GM12891 (cell line): ENCODE results near the gene CAMTA1.
"Not testable (repeated sequence)": the region's sequence is repeated elsewhere in the genome, so short reads cannot be mapped to it uniquely, and the experiment has no call there.

Experiments used
- DNase-seq: peaks from one replicate; pipeline ENCODE4 v3.0.0; 2011; ENCODE audit warnings: low spot score; ENCODE audit not compliant: insufficient read length
- FAIRE-seq: peaks from 2 replicates; lab custom pipeline; 2011; peaks lifted over from hg19 to GRCh38; lab: Jason Lieb, UNC
- PAX5 ChIP-seq: IDR thresholded peaks from 2 replicates; pipeline ENCODE4 v1.6.1; 2011; ENCODE audit warnings: low read length, moderate library complexity, mild to moderate bottlenecking; ENCODE audit not compliant: insufficient read depth, severe bottlenecking
- POLR2A ChIP-seq: IDR thresholded peaks from 2 replicates; pipeline ENCODE4 v1.6.1; 2011; ENCODE audit warnings: low read depth, low read length, control low read depth
- POLR2AphosphoS5 ChIP-seq: IDR thresholded peaks from 2 replicates; pipeline ENCODE4 v1.6.1; 2011; ENCODE audit warnings: low read depth, low read length, control low read depth
- POU2F2 ChIP-seq: IDR thresholded peaks from 2 replicates; pipeline ENCODE4 v1.6.1; 2011; ENCODE audit warnings: low read depth, mild to moderate bottlenecking, control low read depth, low read length, moderate library complexity
- SPI1 ChIP-seq: IDR thresholded peaks from 2 replicates; pipeline ENCODE4 v1.6.1; 2011; ENCODE audit warnings: low read depth, low read length, control low read depth
- TAF1 ChIP-seq: IDR thresholded peaks from 2 replicates; pipeline ENCODE4 v1.6.1; 2011; ENCODE audit warnings: low read depth, low read length, control low read depth

CAMTA1 gene

DNA sequence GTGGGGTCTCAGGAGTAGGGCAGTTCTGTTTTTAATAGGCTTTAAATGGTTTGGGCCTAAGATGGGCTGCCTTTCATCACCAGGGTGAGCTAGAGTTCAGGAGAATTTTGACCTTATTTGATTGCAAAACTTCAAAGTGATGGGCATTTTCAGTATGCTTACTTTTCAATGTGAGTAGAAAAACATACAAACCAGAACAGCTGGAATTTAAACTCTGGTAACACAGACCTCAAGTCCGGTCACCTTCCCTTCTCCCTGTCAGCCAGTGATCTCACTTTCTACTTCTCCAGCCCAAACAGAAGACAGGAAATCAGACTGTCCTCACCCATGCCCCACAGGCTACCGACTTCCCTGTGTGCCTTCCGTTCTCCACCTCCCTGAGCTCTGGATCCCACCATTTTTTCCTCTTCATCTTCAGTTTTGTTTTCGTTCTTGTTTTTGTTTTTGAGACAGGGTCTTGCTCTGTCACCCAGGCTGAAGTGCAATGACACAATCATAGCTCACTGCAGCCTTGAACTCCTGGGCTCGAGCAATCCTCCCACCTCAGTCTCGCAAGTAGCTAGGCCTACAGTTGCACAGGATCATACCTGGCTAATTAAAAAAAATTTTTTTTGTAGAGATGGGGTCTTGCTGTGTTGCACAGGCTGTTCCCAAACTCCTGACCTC, 374.0 kb downstream of the CAMTA1 start:
- FAIRE-seq, result no peak
- no peak for DNase-seq
- no peak for TF ChIP-seq POLR2AphosphoS5
- TF ChIP-seq POLR2A, result no peak
- TF ChIP-seq PAX5, result no peak
- TF ChIP-seq POU2F2, result no peak
- no peak for TF ChIP-seq SPI1
- TF ChIP-seq TAF1, result no peak

GRCh38 chr1:7168554-7168953, 383.3 kb downstream of the CAMTA1 start:
- not testable (repeated sequence) for DNase-seq, FAIRE-seq

- FAIRE-seq (no peak), DNase-seq (no peak)
- TF ChIP-seq SPI1, result no peak
- TF ChIP-seq TAF1, result no peak
- no peak for TF ChIP-seq POLR2AphosphoS5
- TF ChIP-seq PAX5, result no peak
- no peak for TF ChIP-seq POU2F2
- no peak for TF ChIP-seq POLR2A
Measured at GRCh38 chr1:7171168-7171567, 385.9 kb downstream of the CAMTA1 start.

DNA sequence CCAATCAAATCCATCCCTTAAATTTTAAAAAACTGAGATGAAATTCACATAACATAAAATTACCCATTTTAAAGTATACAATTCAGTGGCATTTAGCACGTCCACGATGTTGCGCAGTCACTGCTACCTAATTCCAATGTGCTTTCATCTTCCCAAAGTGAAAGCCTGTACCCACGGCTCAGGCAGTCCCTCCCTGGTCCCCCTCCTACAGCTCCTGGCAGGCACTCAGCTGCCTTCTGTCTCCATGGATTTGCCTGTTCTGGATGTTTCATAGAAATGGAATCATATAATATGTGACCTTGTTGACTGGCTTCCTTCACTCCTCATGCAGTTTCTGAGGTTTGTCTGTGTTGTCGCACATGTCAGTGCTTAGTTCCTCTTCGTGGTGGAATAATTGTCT, 386.3 kb downstream of the CAMTA1 start:
- TF ChIP-seq POLR2AphosphoS5, result no peak
- no peak for TF ChIP-seq TAF1
- no peak for TF ChIP-seq POLR2A
- no peak for TF ChIP-seq SPI1
- no peak for TF ChIP-seq POU2F2
- no peak for TF ChIP-seq PAX5
- no peak for DNase-seq
- no peak for FAIRE-seq

DNA sequence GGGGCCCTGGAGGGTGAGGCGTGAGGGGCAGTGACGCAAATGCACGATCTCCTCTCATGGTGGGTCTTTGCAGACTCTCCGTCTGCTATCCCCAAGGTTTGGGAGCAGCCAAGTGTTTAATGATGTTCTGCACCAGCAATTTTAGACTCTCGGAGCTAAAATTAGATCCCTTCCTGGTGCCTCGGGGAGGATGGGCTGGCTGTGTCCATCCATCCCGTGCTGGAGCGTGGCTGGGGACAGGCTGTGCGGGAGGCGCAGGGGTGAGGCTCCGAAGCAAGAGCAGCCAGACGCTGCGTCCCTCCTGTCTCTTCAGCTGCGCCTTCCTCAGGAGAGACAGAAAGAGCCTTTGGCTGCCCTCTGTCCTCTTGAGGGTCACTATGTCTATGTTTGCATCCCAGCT, 387.6 kb downstream of the CAMTA1 start:
- TF ChIP-seq POLR2A, result no peak
- no peak for TF ChIP-seq SPI1
- TF ChIP-seq TAF1, result no peak
- TF ChIP-seq POU2F2, result no peak
- TF ChIP-seq PAX5, result no peak
- no peak for TF ChIP-seq POLR2AphosphoS5
- DNase-seq (no peak), FAIRE-seq (no peak)

GRCh38 chr1:7174561-7174960, 389.3 kb downstream of the CAMTA1 start:
- DNase-seq (no peak), FAIRE-seq (no peak)
- TF ChIP-seq POLR2AphosphoS5, result no peak
- no peak for TF ChIP-seq SPI1
- TF ChIP-seq TAF1, result no peak
- TF ChIP-seq POU2F2, result no peak
- TF ChIP-seq PAX5, result no peak
- no peak for TF ChIP-seq POLR2A

DNA sequence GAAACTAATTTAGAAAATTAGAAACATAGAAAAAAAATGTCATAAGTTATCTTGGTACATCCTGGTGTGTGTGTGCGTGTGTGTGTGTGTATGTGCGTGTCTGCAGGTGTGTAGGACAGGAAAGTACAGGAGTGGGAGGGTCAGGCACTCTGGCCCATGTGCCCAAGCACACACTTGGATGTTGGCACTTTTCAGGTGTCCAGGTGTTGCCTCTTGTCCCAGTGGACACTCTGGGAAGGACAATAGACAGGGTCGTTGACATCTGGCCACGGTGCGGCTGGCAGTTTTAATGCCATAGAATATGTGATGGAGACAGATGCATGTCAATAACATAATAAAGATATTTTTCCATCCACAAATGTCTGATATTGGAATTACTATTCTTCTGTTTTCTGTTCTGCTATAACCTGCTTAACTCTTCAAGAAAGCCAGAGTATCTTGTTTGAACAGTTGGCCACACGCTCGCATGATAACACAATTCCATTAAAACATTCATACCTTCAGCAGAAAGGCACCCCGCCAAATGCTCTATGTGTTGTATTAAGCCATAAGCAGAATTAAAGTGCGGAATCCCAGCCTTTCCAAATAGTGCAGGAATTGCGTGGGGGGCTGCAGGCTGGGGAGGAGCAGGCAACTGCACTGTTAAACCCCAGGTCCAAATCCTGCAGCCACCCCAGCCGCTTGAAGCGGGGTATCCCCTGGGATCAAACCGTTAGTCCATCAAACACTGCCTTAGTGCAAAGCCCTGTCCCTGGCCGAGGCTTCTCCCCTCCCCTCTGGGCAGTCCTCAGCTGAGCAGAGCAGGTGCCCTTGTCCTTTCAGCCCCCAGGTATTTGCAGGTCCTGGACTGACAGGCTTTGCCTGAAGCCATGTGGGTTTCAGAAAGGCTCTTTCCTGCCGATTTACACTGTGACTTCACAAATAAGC, 390.0 kb downstream of the CAMTA1 start:
- FAIRE-seq, result no peak
- TF ChIP-seq TAF1 (no peak), POU2F2 (no peak), PAX5 (no peak), POLR2A (no peak), POLR2AphosphoS5 (no peak)

DNA sequence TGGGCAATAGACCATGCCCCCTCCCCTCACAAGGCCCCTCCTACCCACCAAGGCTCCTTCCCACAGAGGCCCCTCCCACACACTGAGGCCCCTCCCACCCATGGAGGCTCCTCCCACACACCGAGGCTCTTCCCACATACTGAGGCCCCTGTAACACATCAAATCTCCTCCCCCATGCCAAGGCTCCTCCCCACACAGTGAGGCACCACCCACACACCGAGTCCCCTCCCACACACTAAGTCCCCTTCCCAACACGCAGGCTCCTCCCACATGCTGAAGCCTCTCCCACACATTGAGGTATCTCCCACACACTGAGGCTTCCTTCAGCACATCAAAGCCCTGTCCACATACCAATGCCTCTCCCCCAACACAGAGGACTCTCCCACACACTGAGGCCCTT, 391.8 kb downstream of the CAMTA1 start:
- no peak for FAIRE-seq
- no peak for DNase-seq
- TF ChIP-seq POLR2AphosphoS5 (no peak), TAF1 (no peak), SPI1 (no peak), POLR2A (no peak), POU2F2 (no peak), PAX5 (no peak)

More for the DNA sequence above, 390.0 kb downstream of the CAMTA1 start:
- DNase-seq, result no peak

- no peak for TF ChIP-seq POU2F2
- no peak for TF ChIP-seq TAF1
- TF ChIP-seq POLR2A, result no peak
- TF ChIP-seq SPI1, result no peak
- no peak for TF ChIP-seq PAX5
- no peak for FAIRE-seq
Measured at GRCh38 chr1:7177438-7178146, 392.3 kb downstream of the CAMTA1 start.

More at GRCh38 chr1:7177438-7178146, 392.3 kb downstream of the CAMTA1 start:
- DNase-seq, result no peak
